ENCODE data around the gene SIPA1. TPM values are rescaled to one million over a fixed set of nuclear protein-coding genes. Genes with fewer than 3 reads are reported as not detected.

Gene SIPA1
- total and polyA plus RNA-seq, 2 of the 13 experiments (the other 11 are each of a cell fraction or from before 2014, with no cell fraction given) = 5.8 to 7.7 TPM

DNA sequence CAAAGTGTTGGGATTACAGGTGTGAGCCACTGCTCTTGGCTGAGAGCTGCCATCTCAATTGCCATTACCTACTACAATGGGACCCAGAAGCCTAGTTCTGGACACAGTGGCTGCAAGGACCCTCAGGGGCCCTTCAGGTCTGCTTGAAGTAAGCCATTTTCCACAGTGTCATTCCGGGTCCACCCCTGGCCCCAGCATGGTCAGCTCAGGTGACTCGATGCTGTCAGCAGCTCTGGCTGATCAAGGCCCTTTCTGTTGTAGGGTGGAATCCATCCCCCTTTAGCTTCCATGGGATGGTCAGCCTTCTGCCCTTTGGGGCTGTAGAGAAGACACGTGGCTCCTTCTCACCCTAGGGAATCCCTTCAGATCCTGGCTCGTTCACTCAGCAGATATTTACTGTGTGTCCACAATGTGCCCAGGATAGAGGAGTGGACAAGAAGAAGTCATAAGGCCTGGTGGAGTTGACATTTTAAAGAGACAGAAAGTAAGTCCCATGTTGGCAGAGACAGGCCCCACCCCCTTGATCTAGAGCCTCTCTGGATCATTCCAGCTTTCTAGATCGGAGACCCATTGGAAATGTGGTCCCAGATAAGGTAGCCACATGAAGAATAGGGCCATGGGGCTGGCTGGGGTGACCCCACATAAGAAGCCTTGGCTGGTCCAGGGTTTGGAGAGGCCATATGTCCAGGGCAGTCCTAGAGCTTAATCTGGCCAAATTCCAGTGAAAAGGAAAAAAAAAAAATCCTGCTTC is 59.1 kb downstream of the SIPA1 start:
- Histone ChIP-seq H3K27me3 (ENCODE audit: control insufficient read depth in 1 of 2, insufficient read depth in 2 of 2, low read length in 2 of 2) (peaks cover 2 to 35% of the 10 kb centered on the region in 2 experiments), H3K9me3 (ENCODE audit: low read length) (no peaks in the 10 kb centered on the region), H3K36me3 (replicated peaks in 1 of 2; ENCODE audit: control insufficient read depth in 1 of 2, insufficient read depth in 2 of 2, low read length in 2 of 2) (no peaks in the 10 kb centered on the region), H3K4me1 (ENCODE audit: insufficient read depth, low read length) (peaks cover 15% of the 10 kb centered on the region), H4K20me1 (ENCODE audit: insufficient read depth, low read length) (no peaks in the 10 kb centered on the region), H3K4me2 (ENCODE audit: low read depth, low read length) (no peak overlapping the region), H3K4me3 (replicated peaks in 1 of 3; ENCODE audit: insufficient read depth in 1 of 3, low read depth in 2 of 3, low read length in 3 of 3) (no peak overlapping the region), H2AFZ (ENCODE audit: low read length) (no peak overlapping the region), H3K79me2 (ENCODE audit: insufficient read depth, low read length) (no peaks in the 10 kb centered on the region), H3K9ac (ENCODE audit: insufficient read depth, low read depth, low read length) (no peak overlapping the region), H3K27ac (ENCODE audit: extremely low read length, insufficient read depth, low read length) (no peak overlapping the region)
- in situ Hi-C loops (cut with HindIII; ENCODE audit: extremely low pct_ligation_motif_present, low pct_unique_long_range_greater_than_20kb) (no loop called here), intact Hi-C loops (cut with micrococcal nuclease; ENCODE audit: unreplicated experiment) (no loop called here)
- no peak for FAIRE-seq
- ChIA-PET CTCF (ENCODE audit: low intra/inter-chr PET ratio, low total read pairs) (no interaction called here), POLR2A (no interaction called here)
- ATAC-seq = no peak
- TF ChIP-seq ZNF878 (CRISPR knock-in tag; IDR thresholded peaks at IDR 0.05) = no peak
- TF ChIP-seq, protein P1, sequence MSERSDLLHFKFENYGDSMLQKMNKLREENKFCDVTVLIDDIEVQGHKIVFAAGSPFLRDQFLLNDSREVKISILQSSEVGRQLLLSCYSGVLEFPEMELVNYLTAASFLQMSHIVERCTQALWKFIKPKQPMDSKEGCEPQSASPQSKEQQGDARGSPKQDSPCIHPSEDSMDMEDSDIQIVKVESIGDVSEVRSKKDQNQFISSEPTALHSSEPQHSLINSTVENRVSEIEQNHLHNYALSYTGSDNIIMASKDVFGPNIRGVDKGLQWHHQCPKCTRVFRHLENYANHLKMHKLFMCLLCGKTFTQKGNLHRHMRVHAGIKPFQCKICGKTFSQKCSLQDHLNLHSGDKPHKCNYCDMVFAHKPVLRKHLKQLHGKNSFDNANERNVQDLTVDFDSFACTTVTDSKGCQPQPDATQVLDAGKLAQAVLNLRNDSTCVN (CRISPR knock-in tag; IDR thresholded peaks at IDR 0.05; ENCODE audit: borderline replicate concordance) = peak; percentile 78; the same call in 1 of the 2 replicates
- 44% methylated on average over 4 of the region's 5 CpGs for WGBS (ENCODE audit: low lambda C conversion rate)
- no peak for DNase-seq (ENCODE audit: low spot score)
- no TSS peak for BruUV-seq (replicated peaks)

DNA sequence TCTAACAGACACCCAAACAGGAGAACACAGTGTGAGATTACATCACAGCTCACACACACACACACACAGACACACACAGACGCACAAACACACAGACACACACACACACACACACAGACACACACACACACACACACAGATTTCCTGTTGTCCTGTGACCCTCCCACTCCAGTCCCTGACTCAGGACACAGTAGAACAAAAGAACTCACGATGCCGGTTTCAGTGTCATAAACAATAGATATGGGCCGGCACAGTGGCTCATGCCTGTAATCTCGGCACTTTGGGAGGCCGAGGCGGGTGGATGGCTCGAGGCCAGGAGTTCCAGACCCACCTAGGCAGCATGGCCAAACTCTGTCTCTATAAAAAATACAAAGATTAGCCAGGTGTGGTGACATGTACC is 60.3 kb downstream of the SIPA1 start:
- in situ Hi-C loops (cut with HindIII; ENCODE audit: extremely low pct_ligation_motif_present, low pct_unique_long_range_greater_than_20kb) = no loop called here
- CTCF ChIA-PET (ENCODE audit: low intra/inter-chr PET ratio, low total read pairs) = no interaction called here

More for the DNA sequence above, 60.3 kb downstream of the SIPA1 start:
- Histone ChIP-seq H3K79me2 (ENCODE audit: insufficient read depth, low read length) (no peaks in the 10 kb centered on the region), H3K27ac (ENCODE audit: extremely low read length, insufficient read depth, low read length) (no peak overlapping the region), H3K9me3 (ENCODE audit: low read length) (no peaks in the 10 kb centered on the region), H3K4me3 (replicated peaks in 1 of 3; ENCODE audit: insufficient read depth in 1 of 3, low read depth in 2 of 3, low read length in 3 of 3) (no peak overlapping the region), H2AFZ (ENCODE audit: low read length) (no peak overlapping the region), H3K4me1 (ENCODE audit: insufficient read depth, low read length) (peaks cover 15% of the 10 kb centered on the region), H3K9ac (ENCODE audit: insufficient read depth, low read depth, low read length) (no peak overlapping the region), H3K27me3 (ENCODE audit: control insufficient read depth in 1 of 2, insufficient read depth in 2 of 2, low read length in 2 of 2) (peaks cover 2 to 41% of the 10 kb centered on the region in 2 experiments), H3K36me3 (replicated peaks in 1 of 2; ENCODE audit: control insufficient read depth in 1 of 2, insufficient read depth in 2 of 2, low read length in 2 of 2) (no peaks in the 10 kb centered on the region), H4K20me1 (ENCODE audit: insufficient read depth, low read length) (no peaks in the 10 kb centered on the region), H3K4me2 (ENCODE audit: low read depth, low read length) (no peak overlapping the region)
- no peak for DNase-seq (ENCODE audit: low spot score)
- intact Hi-C loops (cut with micrococcal nuclease; ENCODE audit: unreplicated experiment) = no loop called here
- BruUV-seq (replicated peaks) = no TSS peak
- ATAC-seq = no peak
- no peak for FAIRE-seq
- 7% methylated on average over 8 of the region's 8 CpGs for WGBS (ENCODE audit: low lambda C conversion rate)
- TF ChIP-seq ZNF646 (CRISPR knock-in tag; IDR thresholded peaks at IDR 0.05) (peak; percentile 60; the same call in 1 of the 2 replicates), CREB1 (IDR thresholded peaks at IDR 0.05) (no peak), CREB1 (CRISPR knock-in tag; IDR thresholded peaks at IDR 0.05) (no peak)
- POLR2A ChIA-PET = no interaction called here
